Heart left ventricle (tissue), 13 donors: ENCODE results near the gene ARRB1.

ENCODE experiments used
- POLR2A ChIP-seq, 2 donors: fragments of 450-650 bp; IDR thresholded peaks; one replicate each; pipeline ENCODE4 v1.6.1; 2017; ENCODE audit warnings: antibody characterized with exemption in 2 of 2, mild to moderate bottlenecking in 2 of 2, moderate library complexity in 2 of 2
- TF ChIP-seq, protein P1 (sequence below), 12 donors: fragments of 200-600 bp; sonication (generic) in 4 of 12; IDR thresholded peaks; one replicate each; pipeline versions ENCODE4 v1.5.0 to v1.8.0; 2018 to 2022; ENCODE audit warnings: antibody characterized with exemption in 12 of 12, mild to moderate bottlenecking in 5 of 12
- donor health status: ischemic (EF 13 %, LVEDD 7.1; RV severe dilation, severe dysfunction).
- donor health status: DM: no; HTN: yes; CAD: no.
- donor health status: DM: no; HTN: no; CAD: no.
- donor health status: ischemic (EF 25% LVEDD 6.9; RV normal size, moderate dysfunction).
- donor health status: ischemic (EF 25% LVEDD 5.7; RV mildly dilated, moderate dysfunction).
- donor health status: ischemic (EF 35%, LVEDD 5.7; RV mildly dilated, moderate dysfunction).
- donor health status: nonischemic (EF 11% LVEDD 7.7; RV severe dilation, severe dysfunction).
- donor health status: DM: yes; HTN: yes; CAD: no.
- donor health status: PGD.
- donor health status: ischemic (EF 29% LVEDD 5.4; RV normal size, mild dysfunction).
- donor health status: nonischemic (EF 23%, LVEDD 6.1; RV moderate dilation, normal function).

DNA sequence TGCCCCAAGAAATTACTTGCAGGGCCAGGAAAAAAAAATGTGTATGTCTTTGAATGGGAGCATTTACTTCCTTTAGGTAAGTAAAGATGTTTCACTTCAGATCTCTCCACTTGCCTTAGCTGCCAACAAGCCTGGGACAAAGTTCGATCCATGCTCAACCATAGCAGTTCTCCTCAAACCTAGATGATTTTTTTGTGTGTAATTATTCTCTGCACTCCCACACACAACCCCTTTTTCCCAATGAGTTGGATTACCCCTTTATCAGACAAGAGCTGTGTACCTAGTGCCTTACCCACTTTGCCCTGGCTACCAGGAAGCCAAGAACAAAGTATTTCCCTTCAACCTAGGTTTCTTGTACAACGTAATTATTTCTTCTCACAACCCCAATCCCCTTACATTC lies 75.3 kb downstream of the ARRB1 start:
- no peak for TF ChIP-seq POLR2A (IDR thresholded peaks at IDR 0.05)
- TF ChIP-seq, protein P1, sequence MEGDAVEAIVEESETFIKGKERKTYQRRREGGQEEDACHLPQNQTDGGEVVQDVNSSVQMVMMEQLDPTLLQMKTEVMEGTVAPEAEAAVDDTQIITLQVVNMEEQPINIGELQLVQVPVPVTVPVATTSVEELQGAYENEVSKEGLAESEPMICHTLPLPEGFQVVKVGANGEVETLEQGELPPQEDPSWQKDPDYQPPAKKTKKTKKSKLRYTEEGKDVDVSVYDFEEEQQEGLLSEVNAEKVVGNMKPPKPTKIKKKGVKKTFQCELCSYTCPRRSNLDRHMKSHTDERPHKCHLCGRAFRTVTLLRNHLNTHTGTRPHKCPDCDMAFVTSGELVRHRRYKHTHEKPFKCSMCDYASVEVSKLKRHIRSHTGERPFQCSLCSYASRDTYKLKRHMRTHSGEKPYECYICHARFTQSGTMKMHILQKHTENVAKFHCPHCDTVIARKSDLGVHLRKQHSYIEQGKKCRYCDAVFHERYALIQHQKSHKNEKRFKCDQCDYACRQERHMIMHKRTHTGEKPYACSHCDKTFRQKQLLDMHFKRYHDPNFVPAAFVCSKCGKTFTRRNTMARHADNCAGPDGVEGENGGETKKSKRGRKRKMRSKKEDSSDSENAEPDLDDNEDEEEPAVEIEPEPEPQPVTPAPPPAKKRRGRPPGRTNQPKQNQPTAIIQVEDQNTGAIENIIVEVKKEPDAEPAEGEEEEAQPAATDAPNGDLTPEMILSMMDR (IDR thresholded peaks at IDR 0.05): no peak
